CD4-positive, alpha-beta memory T cell (primary cell): ENCODE data around the gene JSRP1. TPM values are rescaled to one million over a fixed set of nuclear protein-coding genes. Genes with fewer than 3 reads are reported as not detected.
A peak's percentile ranks its signal among the peaks of the same experiment; 100 is the strongest.

ENCODE experiments used
- CTCF ChIA-PET: fragments of 350-600 bp; sonication (Branson Sonifier 250); formaldehyde crosslinking; loops from one replicate; lab custom pipeline; 2021; ENCODE audit warnings: inconsistent platforms; ENCODE audit not compliant: partially characterized antibody; lab: Charles Lee
- POLR2A ChIA-PET: fragments of 350-600 bp; sonication (Branson Sonifier 250); formaldehyde crosslinking; loops from one replicate; lab custom pipeline; 2021; ENCODE audit not compliant: partially characterized antibody; lab: Charles Lee
- DNase-seq, 5 donors: peaks; one replicate each; pipeline versions ENCODE4 v3.0.0 to v3.0.0-alpha.2; 2020 to 2022; ENCODE audit warnings: mixed read lengths in 1 of 5
- H3K27ac ChIP-seq: one replicate; pipeline ENCODE4 v1.7.0; 2013; ENCODE audit warnings: low read depth, low read length
- H3K27me3 ChIP-seq: 2 replicates; pipeline ENCODE4 v1.7.0; 2013; ENCODE audit warnings: mild to moderate bottlenecking, low read length, moderate library complexity; ENCODE audit not compliant: insufficient read depth
- H3K36me3 ChIP-seq: 2 replicates; pipeline ENCODE4 v1.7.0; 2013; ENCODE audit warnings: mild to moderate bottlenecking, low read length, moderate library complexity; ENCODE audit not compliant: insufficient read depth
- H3K4me1 ChIP-seq: 2 replicates; pipeline ENCODE4 v1.7.0; 2013; ENCODE audit warnings: mild to moderate bottlenecking, low read length, moderate library complexity; ENCODE audit not compliant: insufficient read depth
- H3K4me3 ChIP-seq, 2 donors: one replicate each; pipeline ENCODE4 v1.7.0; 2013; ENCODE audit warnings: low read length in 2 of 2, mild to moderate bottlenecking in 1 of 2
- H3K9me3 ChIP-seq, 2 donors: one replicate each; pipeline ENCODE4 v1.7.0; 2013; ENCODE audit warnings: low read length in 2 of 2, control low read depth in 1 of 2; ENCODE audit not compliant: control insufficient read depth in 1 of 2
- H3K27ac Mint-ChIP-seq, 7 donors: one replicate each; pipeline ENCODE4 v1.8.0; 2020 to 2021; ENCODE audit warnings: mixed read lengths in 7 of 7, mild to moderate bottlenecking in 6 of 7, inconsistent platforms in 3 of 7, moderate library complexity in 3 of 7
- H3K27me3 Mint-ChIP-seq, 2 donors: one replicate each; pipeline ENCODE4 v1.8.0; 2020 to 2021; ENCODE audit warnings: mixed read lengths in 2 of 2
- H3K36me3 Mint-ChIP-seq, 2 donors: one replicate each; pipeline ENCODE4 v1.8.0; 2020 to 2021; ENCODE audit warnings: mixed read lengths in 2 of 2, inconsistent platforms in 1 of 2, mild to moderate bottlenecking in 1 of 2
- H3K4me1 Mint-ChIP-seq, 4 donors: one replicate each; pipeline ENCODE4 v1.8.0; 2020 to 2021; ENCODE audit warnings: mixed read lengths in 4 of 4, mild to moderate bottlenecking in 1 of 4
- H3K4me3 Mint-ChIP-seq, 8 donors: one replicate each; pipeline ENCODE4 v1.8.0; 2020 to 2021; ENCODE audit warnings: mixed read lengths in 8 of 8, mild to moderate bottlenecking in 7 of 8, moderate library complexity in 6 of 8, inconsistent platforms in 3 of 8
- H3K9me3 Mint-ChIP-seq, 8 donors: one replicate each; pipeline ENCODE4 v1.8.0; 2020 to 2021; ENCODE audit warnings: mixed read lengths in 8 of 8, mild to moderate bottlenecking in 5 of 8, inconsistent platforms in 3 of 8, moderate library complexity in 1 of 8
- intact Hi-C: fragments of 100-400 bp; cut with micrococcal nuclease; formaldehyde crosslinking; loops from one replicate; pipeline ENCODE4 v1.15.1; 2023
- polyA plus RNA-seq, 2 donors: library from polyadenylated mRNA; unstranded; fragments of 300-500 nt; fragmentation: Illumina TruSeq; gene quantifications; one replicate each; pipeline ENCODE4 v1.2.3, GENCODE V29; 2021
- total RNA-seq, 2 experiments: library from RNA; stranded (reverse); gene quantifications; one replicate each; pipeline ENCODE4 v1.2.3, GENCODE V29; 2021

Gene JSRP1
- total and polyA plus RNA-seq, 4 experiments from 2014 or later, result 1.1 to 1.7 (median 1.4) TPM

- peaks cover 22 to 37% (median 29%) of the 10 kb centered on the region in 4 donors for H3K4me1 Mint-ChIP-seq
- H3K4me3 ChIP-seq, result no peak overlapping the region
- H3K27ac Mint-ChIP-seq, result peak overlapping the region in 2 of 7 donors; percentile 51 to 85
- no peaks in the 10 kb centered on the region for H3K27me3 ChIP-seq
- H3K36me3 Mint-ChIP-seq, result peaks cover 14 to 23% of the 10 kb centered on the region in 2 donors
- no peaks in the 10 kb centered on the region for H3K27me3 Mint-ChIP-seq
- H3K9me3 Mint-ChIP-seq, result peaks cover 0 to 18% (median 0%) of the 10 kb centered on the region in 8 donors
- H3K9me3 ChIP-seq, result no peaks in the 10 kb centered on the region
- CTCF ChIA-PET, result interaction anchor here (0.7 to 7.1 kb wide), 5 partner anchors 9 to 121 kb away, joined by 3 to 81 read pairs (median 3); no protein-coding TSS in a partner anchor
- no peak overlapping the region for H3K27ac ChIP-seq
- H3K4me3 Mint-ChIP-seq, result no peak overlapping the region
- intact Hi-C loops, result no loop called here
- peaks cover 32% of the 10 kb centered on the region for H3K4me1 ChIP-seq
- DNase-seq, result no peak
- H3K36me3 ChIP-seq, result peaks cover 11% of the 10 kb centered on the region
- POLR2A ChIA-PET, result interaction anchor here (0.9 to 13.8 kb wide), 8 partner anchors 12 to 200 kb away, joined by 3 to 251 read pairs (median 8); partner anchors contain the start of genes AMH, GADD45B, JSRP1 and PLEKHJ1
Observed at GRCh38 chr19:2276429-2276986, 20.3 kb upstream of the JSRP1 start.

GRCh38 chr19:2275588-2276428 is 19.6 kb upstream of the JSRP1 start:
- Histone ChIP-seq H3K27ac (no peak overlapping the region), H3K4me1 (peaks cover 36% of the 10 kb centered on the region), H3K9me3 (no peaks in the 10 kb centered on the region), H3K27me3 (no peaks in the 10 kb centered on the region), H3K36me3 (peaks cover 14% of the 10 kb centered on the region), H3K4me3 (no peak overlapping the region)
- DNase-seq, result peak in 1 of 5 donors; percentile 43
- Mint-ChIP-seq H3K27ac (peak overlapping the region in 1 of 7 donors; percentile 99), H3K27me3 (no peaks in the 10 kb centered on the region), H3K36me3 (peaks cover 16 to 25% of the 10 kb centered on the region in 2 donors), H3K4me3 (no peak overlapping the region), H3K9me3 (peaks cover 0 to 22% (median 0%) of the 10 kb centered on the region in 8 donors), H3K4me1 (peaks cover 23 to 40% (median 31%) of the 10 kb centered on the region in 4 donors)
- CTCF ChIA-PET, result interaction anchor here (1.1 to 7.1 kb wide), 10 partner anchors 13 to 124 kb away, joined by 3 to 81 read pairs (median 16); partner anchors contain the start of genes AP3D1 and PLEKHJ1
- intact Hi-C loops, result no loop called here
- POLR2A ChIA-PET, result interaction anchor here (0.8 to 13.8 kb wide), 11 partner anchors 12 to 345 kb away, joined by 3 to 251 read pairs (median 11); partner anchors contain the start of genes AMH, GADD45B, JSRP1 and PLEKHJ1

- H3K27ac Mint-ChIP-seq, result peak overlapping the region; percentile 1 to 99 (median 74)
- peaks cover 0 to 22% (median 0%) of the 10 kb centered on the region in 8 donors for H3K9me3 Mint-ChIP-seq
- Histone ChIP-seq H3K36me3 (peaks cover 14% of the 10 kb centered on the region), H3K4me3 (no peak overlapping the region), H3K27ac (no peak overlapping the region), H3K9me3 (no peaks in the 10 kb centered on the region), H3K27me3 (no peaks in the 10 kb centered on the region), H3K4me1 (peaks cover 36% of the 10 kb centered on the region)
- intact Hi-C loops, result loop anchor here (5.0 kb wide), 1 partner anchor 52 kb away; the partner anchor contains the start of genes LSM7 and SPPL2B
- H3K4me3 Mint-ChIP-seq, result peak overlapping the region in 6 of 8 donors; percentile 11 to 62 (median 52)
- CTCF ChIA-PET, result interaction anchor here (0.6 to 7.1 kb wide), 18 partner anchors 8 to 345 kb away, joined by 3 to 81 read pairs (median 6); partner anchors contain the start of genes AP3D1, PLEKHJ1 and TIMM13
- DNase-seq, result peak; percentile 50 to 59 (median 54)
- H3K36me3 Mint-ChIP-seq, result peaks cover 16 to 26% of the 10 kb centered on the region in 2 donors
- POLR2A ChIA-PET, result interaction anchor here (0.6 to 13.8 kb wide), 16 partner anchors 13 to 366 kb away, joined by 3 to 251 read pairs (median 7); partner anchors contain the start of genes AMH, GADD45B, JSRP1 and LSM7
- H3K27me3 Mint-ChIP-seq, result no peaks in the 10 kb centered on the region
- H3K4me1 Mint-ChIP-seq, result peaks cover 23 to 40% (median 31%) of the 10 kb centered on the region in 4 donors
Observed at GRCh38 chr19:2274931-2275535, 18.8 kb upstream of the JSRP1 start.

- H3K4me1 ChIP-seq, result peaks cover 36% of the 10 kb centered on the region
- Mint-ChIP-seq H3K27me3 (no peaks in the 10 kb centered on the region), H3K4me3 (peak overlapping the region in 6 of 8 donors; percentile 36 to 70 (median 54)), H3K9me3 (peaks cover 0 to 27% (median 0%) of the 10 kb centered on the region in 8 donors), H3K27ac (peak overlapping the region; percentile 29 to 99 (median 86)), H3K4me1 (peaks cover 23 to 44% (median 31%) of the 10 kb centered on the region in 4 donors), H3K36me3 (peaks cover 16 to 33% of the 10 kb centered on the region in 2 donors)
- POLR2A ChIA-PET, result interaction anchor here (0.6 to 13.8 kb wide), 17 partner anchors 11 to 367 kb away, joined by 3 to 251 read pairs (median 5); partner anchors contain the start of genes AMH, GADD45B, JSRP1 and LMNB2
- intact Hi-C loops, result loop anchor here (5.0 kb wide), 1 partner anchor 53 kb away; the partner anchor contains the start of genes LSM7 and SPPL2B
- H3K9me3 ChIP-seq, result no peaks in the 10 kb centered on the region
- DNase-seq, result peak in 1 of 5 donors; percentile 42
- CTCF ChIA-PET, result interaction anchor here (0.6 to 7.1 kb wide), 21 partner anchors 9 to 346 kb away, joined by 3 to 81 read pairs (median 5); partner anchors contain the start of genes AP3D1, PLEKHJ1 and TIMM13
- H3K4me3 ChIP-seq, result peak overlapping the region in 1 of 2 donors; percentile 41
- H3K27me3 ChIP-seq, result no peaks in the 10 kb centered on the region
- H3K27ac ChIP-seq, result peak overlapping the region; percentile 58
- H3K36me3 ChIP-seq, result peaks cover 14% of the 10 kb centered on the region
Observed at GRCh38 chr19:2274185-2274711, 18.0 kb upstream of the JSRP1 start.

GRCh38 chr19:2273356-2274184 is 17.4 kb upstream of the JSRP1 start:
- H3K4me3 ChIP-seq, result peak overlapping the region in 1 of 2 donors; percentile 41
- peaks cover 23 to 51% (median 32%) of the 10 kb centered on the region in 4 donors for H3K4me1 Mint-ChIP-seq

More at GRCh38 chr19:2273356-2274184, 17.4 kb upstream of the JSRP1 start:
- intact Hi-C loops, result loop anchor here (1.0 to 5.0 kb wide), 4 partner anchors 15 to 117 kb away; partner anchors contain the start of genes LSM7, PLEKHJ1, SF3A2 and SPPL2B
- ChIA-PET CTCF (interaction anchor here (1.0 to 7.1 kb wide), 15 partner anchors 10 to 306 kb away, joined by 3 to 81 read pairs (median 9); partner anchors contain the start of genes PLEKHJ1 and TIMM13), POLR2A (interaction anchor here (0.9 to 13.8 kb wide), 15 partner anchors 12 to 229 kb away, joined by 3 to 251 read pairs (median 9); partner anchors contain the start of genes AMH, GADD45B, JSRP1 and LMNB2)
- H3K4me3 Mint-ChIP-seq, result peak overlapping the region; percentile 40 to 79 (median 78)
- H3K36me3 Mint-ChIP-seq, result peaks cover 16 to 36% of the 10 kb centered on the region in 2 donors
- peak; percentile 70 to 82 (median 74) for DNase-seq
- no peaks in the 10 kb centered on the region for H3K9me3 ChIP-seq
- peaks cover 40% of the 10 kb centered on the region for H3K4me1 ChIP-seq
- no peaks in the 10 kb centered on the region for H3K27me3 ChIP-seq
- H3K27ac ChIP-seq, result peak overlapping the region; percentile 58
- peaks cover 14% of the 10 kb centered on the region for H3K36me3 ChIP-seq
- H3K27me3 Mint-ChIP-seq, result no peaks in the 10 kb centered on the region
- H3K9me3 Mint-ChIP-seq, result peaks cover 0 to 28% (median 0%) of the 10 kb centered on the region in 8 donors
- peak overlapping the region; percentile 64 to 99 (median 86) for H3K27ac Mint-ChIP-seq
